Peyer's patch (tissue), 4 donors: Measurements from ENCODE around the gene PBRM1. TPM values are rescaled to one million over a fixed set of nuclear protein-coding genes. Genes with fewer than 3 reads are reported as not detected.

Experiments used
- DNase-seq, 3 donors: peaks; one replicate each; pipeline ENCODE4 v3.0.0-alpha.2; 2017 to 2019
- H3K27ac ChIP-seq, 4 donors: fragments of 200-600 bp; sonication (generic); one replicate each; pipeline ENCODE4 v1.5.1; 2016 to 2019
- H3K27me3 ChIP-seq, 2 donors: fragments of 200-600 bp; sonication (generic); one replicate each; pipeline ENCODE4 v1.5.1; 2019
- H3K36me3 ChIP-seq, 3 donors: fragments of 200-600 bp; sonication (generic); one replicate each; pipeline ENCODE4 v1.5.1; 2016 to 2019
- H3K4me1 ChIP-seq, 4 donors: fragments of 200-600 bp; sonication (generic); one replicate each; pipeline ENCODE4 v1.5.1; 2016 to 2019
- H3K4me3 ChIP-seq, 4 donors: fragments of 200-600 bp; sonication (generic); 1 replicate in 3 of 4; 2 replicates in 1 of 4; pipeline ENCODE4 v1.5.1; 2016 to 2019; ENCODE audit warnings: mild to moderate bottlenecking in 1 of 4
- H3K9me3 ChIP-seq, 4 donors: fragments of 200-600 bp; sonication (generic); one replicate each; pipeline ENCODE4 v1.5.1; 2016 to 2019; ENCODE audit warnings: mild to moderate bottlenecking in 1 of 4
- CTCF ChIP-seq, 6 experiments: fragments of 450-650 bp in 4 of 6; fragments of 200-600 bp in 2 of 6; sonication (generic) in 1 of 6; IDR thresholded peaks; one replicate each; pipeline ENCODE4 v1.5.1; 2017 to 2019; ENCODE audit warnings: antibody characterized with exemption in 6 of 6, mild to moderate bottlenecking in 3 of 6, moderate library complexity in 1 of 6
- POLR2A ChIP-seq, 2 donors: fragments of 450-650 bp; IDR thresholded peaks; one replicate each; pipeline ENCODE4 v1.5.1; 2017; ENCODE audit warnings: antibody characterized with exemption in 2 of 2, mild to moderate bottlenecking in 2 of 2, moderate library complexity in 2 of 2
- total RNA-seq, 4 donors: library from RNA; depleted of rRNA; stranded (reverse); fragments of >200 nt; gene quantifications; one replicate each; pipeline ENCODE4 v1.1.0, GENCODE V29; 2016

Gene PBRM1
- total RNA-seq, 4 donors from 2014 or later = 68.1 to 120 (median 82.1) TPM

GRCh38 chr3:52615166-52615565 is 70.5 kb downstream of the PBRM1 start:
- TF ChIP-seq POLR2A (IDR thresholded peaks at IDR 0.05) = no peak
- TF ChIP-seq CTCF (IDR thresholded peaks at IDR 0.05) = no peak
- no peaks in the 10 kb centered on the region for H3K4me1 ChIP-seq
- no peaks in the 10 kb centered on the region for H3K27me3 ChIP-seq
- peaks cover 0 to 85% (median 0%) of the 10 kb centered on the region in 3 donors for H3K36me3 ChIP-seq
- DNase-seq = no peak
- no peak overlapping the region for H3K4me3 ChIP-seq
- no peaks in the 10 kb centered on the region for H3K9me3 ChIP-seq
- no peak overlapping the region for H3K27ac ChIP-seq

- Histone ChIP-seq H3K27me3 (no peaks in the 10 kb centered on the region), H3K4me1 (no peaks in the 10 kb centered on the region), H3K36me3 (peaks cover 0 to 86% (median 0%) of the 10 kb centered on the region in 3 donors), H3K27ac (no peak overlapping the region), H3K4me3 (no peak overlapping the region), H3K9me3 (no peaks in the 10 kb centered on the region)
- no peak for DNase-seq
- TF ChIP-seq CTCF (IDR thresholded peaks at IDR 0.05) = no peak
- no peak for TF ChIP-seq POLR2A (IDR thresholded peaks at IDR 0.05)
Measured at GRCh38 chr3:52614689-52615088, 71.0 kb downstream of the PBRM1 start.

GRCh38 chr3:52609316-52609815 is 76.3 kb downstream of the PBRM1 start:
- no peaks in the 10 kb centered on the region for H3K27me3 ChIP-seq
- H3K27ac ChIP-seq = no peak overlapping the region
- peaks cover 0 to 59% (median 0%) of the 10 kb centered on the region in 3 donors for H3K36me3 ChIP-seq
- H3K4me3 ChIP-seq = no peak overlapping the region
- H3K9me3 ChIP-seq = no peaks in the 10 kb centered on the region
- TF ChIP-seq POLR2A (IDR thresholded peaks at IDR 0.05) = no peak
- DNase-seq = no peak
- H3K4me1 ChIP-seq = no peaks in the 10 kb centered on the region

- Histone ChIP-seq H3K36me3 (peaks cover 0 to 61% (median 0%) of the 10 kb centered on the region in 3 donors), H3K27ac (no peak overlapping the region), H3K4me3 (no peak overlapping the region), H3K27me3 (no peaks in the 10 kb centered on the region), H3K4me1 (no peaks in the 10 kb centered on the region), H3K9me3 (no peaks in the 10 kb centered on the region)
- TF ChIP-seq POLR2A (IDR thresholded peaks at IDR 0.05) = no peak
- no peak for TF ChIP-seq CTCF (IDR thresholded peaks at IDR 0.05)
- no peak for DNase-seq
Measured at GRCh38 chr3:52608337-52608736, 77.4 kb downstream of the PBRM1 start.

GRCh38 chr3:52606373-52607085 is 79.2 kb downstream of the PBRM1 start:
- peaks cover 0 to 67% (median 0%) of the 10 kb centered on the region in 3 donors for H3K36me3 ChIP-seq
- H3K27me3 ChIP-seq = no peaks in the 10 kb centered on the region
- no peak for DNase-seq
- no peak overlapping the region for H3K4me3 ChIP-seq
- TF ChIP-seq POLR2A (IDR thresholded peaks at IDR 0.05) (no peak), CTCF (IDR thresholded peaks at IDR 0.05) (no peak)
- no peaks in the 10 kb centered on the region for H3K9me3 ChIP-seq
- H3K27ac ChIP-seq = no peak overlapping the region
- no peaks in the 10 kb centered on the region for H3K4me1 ChIP-seq

GRCh38 chr3:52600258-52600657 is 85.5 kb downstream of the PBRM1 start:
- no peak overlapping the region for H3K4me3 ChIP-seq
- no peaks in the 10 kb centered on the region for H3K4me1 ChIP-seq
- no peak overlapping the region for H3K27ac ChIP-seq
- H3K36me3 ChIP-seq = peaks cover 0 to 57% (median 0%) of the 10 kb centered on the region in 3 donors
- H3K27me3 ChIP-seq = no peaks in the 10 kb centered on the region
- TF ChIP-seq POLR2A (IDR thresholded peaks at IDR 0.05) (no peak), CTCF (IDR thresholded peaks at IDR 0.05) (no peak)
- DNase-seq = no peak
- peaks cover 0 to 4% (median 0%) of the 10 kb centered on the region in 4 donors for H3K9me3 ChIP-seq
